ENCODE data around the gene RNF182.
"Not testable (repeated sequence)": the region's sequence is repeated elsewhere in the genome, so short reads cannot be mapped to it uniquely, and the experiment has no call there.

RNF182 gene

GRCh38 chr6:14001329-14002012, 76.7 kb downstream of the RNF182 start:
- no peak for DNase-seq (ENCODE audit: low read depth in 3 of 3)

GRCh38 chr6:14002176-14002947, 77.6 kb downstream of the RNF182 start:
- DNase-seq (ENCODE audit: low read depth in 3 of 3) = no peak

- DNase-seq (ENCODE audit: low read depth in 3 of 3) = no peak
These were observed 79.5 kb downstream of the RNF182 start for GRCh38 chr6:14004258-14004657.

GRCh38 chr6:14008809-14009208, 84.1 kb downstream of the RNF182 start:
- DNase-seq (ENCODE audit: low read depth in 3 of 3) = no peak

GRCh38 chr6:14009431-14009830, 84.7 kb downstream of the RNF182 start:
- DNase-seq (ENCODE audit: low read depth in 3 of 3) = no peak

GRCh38 chr6:14010275-14010674, 85.5 kb downstream of the RNF182 start:
- no peak for DNase-seq (ENCODE audit: low read depth in 3 of 3)

- no peak for DNase-seq (ENCODE audit: low read depth in 3 of 3)
These were observed 87.7 kb downstream of the RNF182 start for GRCh38 chr6:14012313-14013030.

GRCh38 chr6:14015964-14016363, 91.2 kb downstream of the RNF182 start:
- no peak for DNase-seq (ENCODE audit: low read depth in 3 of 3)

GRCh38 chr6:14016432-14016831, 91.7 kb downstream of the RNF182 start:
- no peak for DNase-seq (ENCODE audit: low read depth in 3 of 3)

GRCh38 chr6:14016935-14017625, 92.3 kb downstream of the RNF182 start:
- DNase-seq (ENCODE audit: low read depth in 3 of 3) = no peak

- DNase-seq (ENCODE audit: low read depth in 3 of 3) = no peak
These were observed 93.1 kb downstream of the RNF182 start for GRCh38 chr6:14017626-14018475.

- not testable (repeated sequence) for DNase-seq (ENCODE audit: low read depth in 3 of 3)
These were observed 93.8 kb downstream of the RNF182 start for GRCh38 chr6:14018559-14018958.

- DNase-seq (ENCODE audit: low read depth in 3 of 3) = no peak
These were observed 95.8 kb downstream of the RNF182 start for GRCh38 chr6:14020551-14020950.

GRCh38 chr6:14021449-14021848, 96.7 kb downstream of the RNF182 start:
- DNase-seq (ENCODE audit: low read depth in 3 of 3) = no peak

- no peak for DNase-seq (ENCODE audit: low read depth in 3 of 3)
These were observed 97.9 kb downstream of the RNF182 start for GRCh38 chr6:14022673-14023072.

GRCh38 chr6:14023855-14024254, 99.1 kb downstream of the RNF182 start:
- DNase-seq (ENCODE audit: low read depth in 3 of 3) = no peak

GRCh38 chr6:14025160-14025559, 100.4 kb downstream of the RNF182 start:
- no peak for DNase-seq (ENCODE audit: low read depth in 3 of 3)

- DNase-seq (ENCODE audit: low read depth in 3 of 3) = no peak
These were observed 102.2 kb downstream of the RNF182 start for GRCh38 chr6:14026831-14027539.

- DNase-seq (ENCODE audit: low read depth in 3 of 3) = no peak
These were observed 103.9 kb downstream of the RNF182 start for GRCh38 chr6:14028631-14029030.

- DNase-seq (ENCODE audit: low read depth in 3 of 3) = no peak
These were observed 104.9 kb downstream of the RNF182 start for GRCh38 chr6:14029605-14030004.

Measured in stimulated activated CD4-positive, alpha-beta T cell treated with anti-CD3 and anti-CD28 coated beads, TNF-alpha, amount 100 ng/mL, for 48 hours (primary cell).